Naive thymus-derived CD8-positive, alpha-beta T cell (primary cell): ENCODE results near the gene MAPKAP1. TPM values are rescaled to one million over a fixed set of nuclear protein-coding genes. Genes with fewer than 3 reads are reported as not detected.

Source experiments
- ATAC-seq, 2 donors: fragments of 150-1000 bp; cut with Tn5 transposase in 1 of 2; sonication (Bioruptor Pico), chemical (Tn5 transposase) in 1 of 2; 1 replicate in 1 of 2; 2 replicates in 1 of 2; pipeline ENCODE4 v1.10.0; 2021; ENCODE audit warnings: mild to moderate bottlenecking in 2 of 2, moderate library complexity in 2 of 2
- POLR2A ChIA-PET: fragments of 350-600 bp; sonication (Branson Sonifier 250); formaldehyde crosslinking; loops from one replicate; lab custom pipeline; 2021; ENCODE audit warnings: antibody characterized with exemption; lab: Charles Lee
- DNase-seq, 10 donors: peaks; one replicate each; pipeline versions ENCODE4 v3.0.0 to v3.0.0-alpha.2; 2020 to 2022
- H3K27ac Mint-ChIP-seq, 10 donors: one replicate each; pipeline ENCODE4 v1.8.0; 2020 to 2022; ENCODE audit warnings: mild to moderate bottlenecking in 10 of 10, mixed read lengths in 10 of 10, moderate library complexity in 4 of 10, inconsistent platforms in 1 of 10
- H3K27me3 Mint-ChIP-seq, 5 donors: one replicate each; pipeline ENCODE4 v1.8.0; 2021 to 2022; ENCODE audit warnings: mixed read lengths in 5 of 5
- H3K36me3 Mint-ChIP-seq, 3 donors: one replicate each; pipeline ENCODE4 v1.8.0; 2020 to 2022; ENCODE audit warnings: mixed read lengths in 3 of 3, mild to moderate bottlenecking in 2 of 3, inconsistent platforms in 1 of 3
- H3K4me1 Mint-ChIP-seq, 4 donors: one replicate each; pipeline ENCODE4 v1.8.0; 2021 to 2022; ENCODE audit warnings: mixed read lengths in 4 of 4
- H3K4me3 Mint-ChIP-seq, 10 donors: one replicate each; pipeline ENCODE4 v1.8.0; 2020 to 2022; ENCODE audit warnings: mild to moderate bottlenecking in 10 of 10, mixed read lengths in 10 of 10, moderate library complexity in 6 of 10, inconsistent platforms in 1 of 10
- H3K9me3 Mint-ChIP-seq, 9 donors: one replicate each; pipeline ENCODE4 v1.8.0; 2020 to 2022; ENCODE audit warnings: mixed read lengths in 9 of 9, mild to moderate bottlenecking in 3 of 9, inconsistent platforms in 1 of 9, moderate library complexity in 1 of 9
- polyA plus RNA-seq, 3 donors: library from polyadenylated mRNA; unstranded; fragments of 300-500 nt; fragmentation: Illumina TruSeq; gene quantifications; one replicate each; pipeline ENCODE4 v1.2.3, GENCODE V29; 2021
- total RNA-seq, 8 experiments: library from RNA in 2 of 8; stranded (reverse) in 2 of 8; gene quantifications; one replicate each; pipeline ENCODE4 v1.2.3 and lab custom pipeline; 2021 to 2026

MAPKAP1 gene
- total and polyA plus RNA-seq, 5 experiments from 2014 or later, result 50.0 to 69.6 (median 53.5) TPM

DNA sequence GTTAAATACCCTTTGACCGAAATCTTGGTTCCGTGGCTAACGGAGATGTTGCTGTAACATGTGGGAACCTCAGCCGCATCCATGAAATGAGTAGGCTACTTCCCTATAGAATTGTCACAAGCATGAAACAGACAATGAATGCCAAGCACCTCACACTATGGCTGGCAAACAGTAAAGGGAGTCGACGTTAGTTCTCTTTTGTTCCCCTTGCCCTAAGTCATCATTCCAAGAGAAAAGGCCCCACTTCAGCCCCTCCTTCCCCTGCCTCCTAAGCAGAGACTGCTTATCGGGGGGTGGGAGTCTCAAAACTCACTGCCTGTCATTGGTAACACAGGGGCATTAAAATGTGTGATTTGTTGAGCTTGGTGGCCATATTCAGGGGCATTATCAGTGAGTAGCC lies 159.6 kb downstream of the MAPKAP1 start:
- Mint-ChIP-seq H3K36me3 (peaks cover 3 to 44% (median 4%) of the 10 kb centered on the region in 3 donors), H3K27me3 (no peaks in the 10 kb centered on the region), H3K4me1 (peaks cover 0 to 3% (median 0%) of the 10 kb centered on the region in 4 donors), H3K9me3 (no peaks in the 10 kb centered on the region), H3K4me3 (no peak overlapping the region), H3K27ac (no peak overlapping the region)
- ATAC-seq (no peak), DNase-seq (no peak)
- POLR2A ChIA-PET, result no interaction called here

DNA sequence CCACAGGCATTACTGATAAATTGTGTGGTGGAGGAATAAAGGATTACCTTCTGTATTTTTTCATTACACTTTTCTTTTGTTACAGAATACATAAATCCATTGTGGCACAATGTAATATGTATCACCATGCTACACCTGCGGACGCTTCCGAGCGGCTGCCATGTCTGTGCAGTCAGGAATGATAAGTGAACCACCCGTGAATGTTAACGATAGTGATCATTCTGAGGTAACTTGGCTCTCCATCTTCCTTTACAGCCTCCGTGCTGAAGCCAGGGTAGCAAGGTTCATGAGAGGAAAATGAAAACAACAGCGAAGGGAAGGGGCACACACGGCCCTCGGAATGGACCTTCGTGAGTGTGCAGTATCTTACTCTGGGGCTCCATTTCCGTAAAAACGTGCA lies 161.2 kb downstream of the MAPKAP1 start:
- DNase-seq (no peak), ATAC-seq (no peak)
- no peak overlapping the region for H3K27ac Mint-ChIP-seq
- no peaks in the 10 kb centered on the region for H3K9me3 Mint-ChIP-seq
- no peak overlapping the region for H3K4me3 Mint-ChIP-seq
- no peaks in the 10 kb centered on the region for H3K27me3 Mint-ChIP-seq
- POLR2A ChIA-PET, result no interaction called here
- H3K36me3 Mint-ChIP-seq, result peaks cover 9 to 56% (median 13%) of the 10 kb centered on the region in 3 donors
- H3K4me1 Mint-ChIP-seq, result peaks cover 0 to 5% (median 0%) of the 10 kb centered on the region in 4 donors

GRCh38 chr9:125544988-125545651 lies 161.9 kb downstream of the MAPKAP1 start:
- DNase-seq (no peak), ATAC-seq (no peak)
- H3K9me3 Mint-ChIP-seq, result no peaks in the 10 kb centered on the region
- H3K4me1 Mint-ChIP-seq, result peaks cover 0 to 5% (median 0%) of the 10 kb centered on the region in 4 donors
- peaks cover 9 to 57% (median 15%) of the 10 kb centered on the region in 3 donors for H3K36me3 Mint-ChIP-seq
- no peak overlapping the region for H3K4me3 Mint-ChIP-seq
- H3K27ac Mint-ChIP-seq, result no peak overlapping the region
- no peaks in the 10 kb centered on the region for H3K27me3 Mint-ChIP-seq
- POLR2A ChIA-PET, result no interaction called here

DNA sequence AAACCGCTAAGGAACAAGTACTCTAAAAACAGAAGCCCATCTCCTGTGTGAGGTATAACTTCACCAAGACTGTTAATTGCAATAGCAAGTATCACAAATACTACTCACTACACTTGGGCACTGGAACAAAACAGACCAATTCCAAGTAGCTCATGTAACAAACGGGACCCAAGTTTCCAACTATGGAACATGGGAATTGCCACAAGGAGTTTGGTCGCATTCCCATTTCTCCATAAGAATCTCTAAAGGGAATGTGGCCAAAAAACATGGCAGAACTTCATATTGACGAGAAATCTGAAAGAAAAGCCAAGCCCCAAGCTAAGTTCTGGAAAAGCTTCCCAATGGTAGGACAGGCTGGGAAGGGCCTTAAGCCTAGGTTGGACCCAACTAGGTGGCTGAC lies 162.5 kb downstream of the MAPKAP1 start:
- POLR2A ChIA-PET, result no interaction called here
- no peak overlapping the region for H3K4me3 Mint-ChIP-seq
- ATAC-seq, result no peak
- H3K4me1 Mint-ChIP-seq, result peaks cover 0 to 5% (median 0%) of the 10 kb centered on the region in 4 donors
- DNase-seq, result no peak
- H3K9me3 Mint-ChIP-seq, result no peaks in the 10 kb centered on the region
- H3K27ac Mint-ChIP-seq, result no peak overlapping the region
- H3K36me3 Mint-ChIP-seq, result peaks cover 9 to 56% (median 15%) of the 10 kb centered on the region in 3 donors
- H3K27me3 Mint-ChIP-seq, result no peaks in the 10 kb centered on the region

DNA sequence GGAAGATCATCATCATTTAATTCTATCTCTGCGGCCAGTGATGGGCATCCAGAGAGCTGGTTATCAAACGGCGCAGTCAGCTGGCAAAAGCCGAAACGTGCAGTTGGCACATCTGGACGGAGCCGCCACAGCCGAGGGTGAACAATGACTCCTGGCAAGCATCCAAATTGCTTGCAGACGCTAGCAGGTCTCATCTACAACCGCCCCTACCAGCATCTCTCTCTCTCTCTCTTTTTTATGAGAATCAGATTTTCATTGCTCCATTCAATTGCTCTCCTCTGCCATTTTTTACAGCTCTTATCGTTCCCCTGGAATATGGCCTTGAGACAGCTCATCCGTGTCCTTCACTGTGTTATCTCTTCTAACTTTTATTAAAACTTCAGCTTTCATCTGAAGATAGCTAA lies 165.2 kb downstream of the MAPKAP1 start:
- H3K36me3 Mint-ChIP-seq, result peaks cover 13 to 57% (median 18%) of the 10 kb centered on the region in 3 donors
- H3K4me3 Mint-ChIP-seq, result no peak overlapping the region
- peaks cover 0 to 7% (median 1%) of the 10 kb centered on the region in 4 donors for H3K4me1 Mint-ChIP-seq
- peak overlapping the region in 1 of 10 donors; percentile 31 for H3K27ac Mint-ChIP-seq
- no peaks in the 10 kb centered on the region for H3K9me3 Mint-ChIP-seq
- DNase-seq, result no peak
- no peak for ATAC-seq
- POLR2A ChIA-PET, result no interaction called here
- no peaks in the 10 kb centered on the region for H3K27me3 Mint-ChIP-seq

- POLR2A ChIA-PET, result no interaction called here
- DNase-seq (no peak), ATAC-seq (no peak)
- peaks cover 0 to 4% (median 1%) of the 10 kb centered on the region in 4 donors for H3K4me1 Mint-ChIP-seq
- H3K27ac Mint-ChIP-seq, result no peak overlapping the region
- H3K4me3 Mint-ChIP-seq, result no peak overlapping the region
- no peaks in the 10 kb centered on the region for H3K27me3 Mint-ChIP-seq
- no peaks in the 10 kb centered on the region for H3K9me3 Mint-ChIP-seq
- H3K36me3 Mint-ChIP-seq, result peaks cover 13 to 47% (median 15%) of the 10 kb centered on the region in 3 donors
Measured at GRCh38 chr9:125540497-125540896, 166.5 kb downstream of the MAPKAP1 start.

DNA sequence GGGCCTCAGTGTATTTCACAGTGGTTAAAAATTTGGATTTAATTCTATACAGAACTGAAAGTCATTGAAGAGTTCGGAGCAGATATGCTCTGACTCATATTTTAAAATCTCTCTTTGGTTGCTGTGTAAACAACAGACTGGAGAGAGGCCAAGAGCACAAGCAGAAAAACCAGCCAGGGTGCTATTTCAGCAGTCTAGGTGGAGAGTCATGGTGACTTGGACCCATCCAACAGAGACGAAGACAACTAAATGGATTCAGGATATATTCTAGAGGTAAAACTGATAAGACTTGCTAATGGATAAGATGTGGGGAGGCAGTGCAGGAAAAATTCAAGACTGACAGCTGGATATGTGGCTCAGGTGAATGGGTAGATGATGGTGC lies 168.9 kb downstream of the MAPKAP1 start:
- Mint-ChIP-seq H3K27ac (no peak overlapping the region), H3K9me3 (no peaks in the 10 kb centered on the region), H3K36me3 (peaks cover 13 to 48% (median 15%) of the 10 kb centered on the region in 3 donors), H3K27me3 (no peaks in the 10 kb centered on the region), H3K4me1 (peaks cover 0 to 4% (median 2%) of the 10 kb centered on the region in 4 donors), H3K4me3 (no peak overlapping the region)
- DNase-seq (no peak), ATAC-seq (no peak)
- POLR2A ChIA-PET, result no interaction called here

GRCh38 chr9:125537442-125538091 lies 169.4 kb downstream of the MAPKAP1 start:
- Mint-ChIP-seq H3K36me3 (peaks cover 10 to 46% (median 15%) of the 10 kb centered on the region in 3 donors), H3K9me3 (no peaks in the 10 kb centered on the region), H3K4me3 (no peak overlapping the region), H3K27me3 (no peaks in the 10 kb centered on the region), H3K4me1 (peaks cover 3 to 6% (median 4%) of the 10 kb centered on the region in 4 donors), H3K27ac (no peak overlapping the region)
- DNase-seq (no peak), ATAC-seq (no peak)
- POLR2A ChIA-PET, result no interaction called here

- Mint-ChIP-seq H3K4me1 (peaks cover 3 to 11% (median 8%) of the 10 kb centered on the region in 4 donors), H3K9me3 (no peaks in the 10 kb centered on the region), H3K27ac (no peak overlapping the region), H3K27me3 (no peaks in the 10 kb centered on the region), H3K36me3 (peaks cover 5 to 38% (median 11%) of the 10 kb centered on the region in 3 donors), H3K4me3 (no peak overlapping the region)
- DNase-seq (no peak), ATAC-seq (no peak)
- POLR2A ChIA-PET, result no interaction called here
Measured at GRCh38 chr9:125536776-125537175, 170.2 kb downstream of the MAPKAP1 start.

GRCh38 chr9:125536167-125536772 lies 170.7 kb downstream of the MAPKAP1 start:
- no peaks in the 10 kb centered on the region for H3K9me3 Mint-ChIP-seq
- H3K36me3 Mint-ChIP-seq, result peaks cover 3 to 34% (median 8%) of the 10 kb centered on the region in 3 donors
- H3K4me1 Mint-ChIP-seq, result peaks cover 4 to 15% (median 10%) of the 10 kb centered on the region in 4 donors
- no peaks in the 10 kb centered on the region for H3K27me3 Mint-ChIP-seq
- POLR2A ChIA-PET, result no interaction called here
- H3K4me3 Mint-ChIP-seq, result no peak overlapping the region
- ATAC-seq (no peak), DNase-seq (no peak)
- H3K27ac Mint-ChIP-seq, result no peak overlapping the region

- Mint-ChIP-seq H3K36me3 (peaks cover 3 to 23% (median 3%) of the 10 kb centered on the region in 3 donors), H3K4me3 (no peak overlapping the region), H3K27ac (no peak overlapping the region), H3K4me1 (peaks cover 9 to 26% (median 20%) of the 10 kb centered on the region in 4 donors), H3K27me3 (no peaks in the 10 kb centered on the region), H3K9me3 (no peaks in the 10 kb centered on the region)
- DNase-seq, result no peak
- POLR2A ChIA-PET, result no interaction called here
- ATAC-seq, result no peak
Measured at GRCh38 chr9:125534971-125535701, 171.9 kb downstream of the MAPKAP1 start.

DNA sequence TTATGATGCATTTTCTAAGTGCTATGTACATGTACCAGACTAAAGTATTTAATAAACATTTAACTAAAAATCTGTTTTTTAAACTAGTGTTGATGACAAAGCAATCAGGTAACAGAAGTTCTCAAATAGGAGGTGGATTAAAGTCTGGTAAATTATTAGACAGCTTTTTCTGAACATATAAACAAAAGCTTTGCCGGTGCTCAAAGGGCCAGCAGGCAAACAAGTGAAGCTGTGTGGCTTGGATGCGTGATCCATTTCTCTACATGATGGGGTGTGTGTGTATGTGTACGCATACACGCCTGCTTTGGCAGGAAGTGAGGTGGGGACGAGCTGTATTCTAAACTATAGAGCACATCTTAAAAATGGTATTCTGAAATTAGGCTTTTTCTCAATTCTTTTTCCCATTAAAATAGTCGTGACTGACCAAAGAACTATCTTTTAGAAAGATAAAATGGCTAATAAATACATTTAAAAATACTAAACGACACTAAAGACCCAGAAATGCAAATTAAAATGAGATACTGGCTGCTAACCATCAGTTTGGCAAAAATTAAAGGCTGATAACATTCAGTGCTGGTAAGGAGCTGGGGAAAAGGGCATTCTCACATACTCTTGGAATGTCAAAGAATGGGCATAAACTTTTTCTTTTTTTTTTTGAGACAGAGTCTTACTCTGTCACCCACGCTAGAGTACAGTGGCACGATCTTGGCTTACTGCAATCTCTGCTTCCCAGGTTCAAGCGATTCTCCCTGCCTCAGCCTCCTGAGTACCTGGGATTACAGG lies 174.0 kb downstream of the MAPKAP1 start:
- no peak overlapping the region for H3K27ac Mint-ChIP-seq

More for the DNA sequence above, 174.0 kb downstream of the MAPKAP1 start:
- H3K4me3 Mint-ChIP-seq, result no peak overlapping the region
- H3K27me3 Mint-ChIP-seq, result no peaks in the 10 kb centered on the region
- POLR2A ChIA-PET, result no interaction called here
- H3K36me3 Mint-ChIP-seq, result peaks cover 0 to 11% (median 2%) of the 10 kb centered on the region in 3 donors
- DNase-seq, result no peak
- no peak for ATAC-seq
- no peaks in the 10 kb centered on the region for H3K9me3 Mint-ChIP-seq
- peaks cover 7 to 42% (median 19%) of the 10 kb centered on the region in 4 donors for H3K4me1 Mint-ChIP-seq
